Endothelial cell (in vitro differentiated cells): ENCODE results near the gene PIGQ. TPM values are rescaled to one million over a fixed set of nuclear protein-coding genes. Genes with fewer than 3 reads are reported as not detected.

ENCODE experiments used
- DNase-seq: peaks from one replicate; pipeline ENCODE4 v3.0.0; 2021; ENCODE audit warnings: low spot score
- H3K27ac Mint-ChIP-seq: one replicate; pipeline ENCODE4 v1.8.0; 2021; ENCODE audit warnings: mixed read lengths, inconsistent platforms; ENCODE audit not compliant: unreplicated experiment
- H3K27me3 Mint-ChIP-seq: one replicate; pipeline ENCODE4 v1.8.0; 2021; ENCODE audit warnings: mild to moderate bottlenecking, moderate library complexity, mixed read lengths, inconsistent platforms; ENCODE audit not compliant: unreplicated experiment
- H3K36me3 Mint-ChIP-seq: one replicate; pipeline ENCODE4 v1.8.0; 2021; ENCODE audit warnings: mild to moderate bottlenecking, low read depth, mixed read lengths, inconsistent platforms; ENCODE audit not compliant: unreplicated experiment
- H3K4me1 Mint-ChIP-seq: one replicate; pipeline ENCODE4 v1.8.0; 2021; ENCODE audit warnings: mild to moderate bottlenecking, mixed read lengths, inconsistent platforms; ENCODE audit not compliant: unreplicated experiment
- H3K4me3 Mint-ChIP-seq: one replicate; pipeline ENCODE4 v1.8.0; 2021; ENCODE audit warnings: mild to moderate bottlenecking, mixed read lengths, inconsistent platforms; ENCODE audit not compliant: unreplicated experiment
- H3K9me3 Mint-ChIP-seq: one replicate; pipeline ENCODE4 v1.8.0; 2021; ENCODE audit warnings: mixed read lengths, inconsistent platforms; ENCODE audit not compliant: unreplicated experiment
- CTCF ChIP-seq: fragments of 200-600 bp; sonication (generic); IDR thresholded peaks from one replicate; pipeline ENCODE4 v1.5.0; 2021; ENCODE audit warnings: antibody characterized with exemption; ENCODE audit not compliant: unreplicated experiment
- total RNA-seq: library from RNA; stranded (reverse); fragmentation: NEBNext Ultra II Directional; extraction: Animal tissue kit (Norgen Biotek cat#: 25700); gene quantifications from one replicate; pipeline ENCODE4 v1.2.1, GENCODE V29; 2021; ENCODE audit not compliant: unreplicated experiment

PIGQ gene
- total RNA-seq, 1 donor from 2014 or later = 38.4 TPM

- H3K27ac Mint-ChIP-seq = no peak overlapping the region
- no peak for TF ChIP-seq CTCF
- peaks cover 5% of the 10 kb centered on the region for H3K36me3 Mint-ChIP-seq
- no peak for DNase-seq
- no peaks in the 10 kb centered on the region for H3K4me1 Mint-ChIP-seq
- H3K4me3 Mint-ChIP-seq = no peak overlapping the region
- H3K9me3 Mint-ChIP-seq = no peaks in the 10 kb centered on the region
- H3K27me3 Mint-ChIP-seq = peaks cover 5% of the 10 kb centered on the region
Observed at GRCh38 chr16:624526-625070, 54.8 kb downstream of the PIGQ start.

GRCh38 chr16:625117-625976, 55.6 kb downstream of the PIGQ start:
- Mint-ChIP-seq H3K27me3 (peaks cover 5% of the 10 kb centered on the region), H3K27ac (no peak overlapping the region), H3K36me3 (peaks cover 5% of the 10 kb centered on the region), H3K4me1 (no peaks in the 10 kb centered on the region), H3K9me3 (no peaks in the 10 kb centered on the region), H3K4me3 (no peak overlapping the region)
- no peak for TF ChIP-seq CTCF
- DNase-seq = no peak

GRCh38 chr16:625977-626765, 56.4 kb downstream of the PIGQ start:
- no peak overlapping the region for H3K4me3 Mint-ChIP-seq
- DNase-seq = no peak
- H3K9me3 Mint-ChIP-seq = no peaks in the 10 kb centered on the region
- H3K27me3 Mint-ChIP-seq = peaks cover 5% of the 10 kb centered on the region
- no peak for TF ChIP-seq CTCF
- H3K27ac Mint-ChIP-seq = no peak overlapping the region
- peaks cover 5% of the 10 kb centered on the region for H3K36me3 Mint-ChIP-seq
- H3K4me1 Mint-ChIP-seq = no peaks in the 10 kb centered on the region

GRCh38 chr16:626787-627453, 57.2 kb downstream of the PIGQ start:
- Mint-ChIP-seq H3K9me3 (no peaks in the 10 kb centered on the region), H3K4me3 (no peak overlapping the region), H3K36me3 (peaks cover 5% of the 10 kb centered on the region), H3K4me1 (no peaks in the 10 kb centered on the region), H3K27ac (no peak overlapping the region), H3K27me3 (peaks cover 3% of the 10 kb centered on the region)
- DNase-seq = no peak
- TF ChIP-seq CTCF = no peak
